ENCODE measurements around the gene LRRC7.
"Not testable (repeated sequence)": the region's sequence is repeated elsewhere in the genome, so short reads cannot be mapped to it uniquely, and the experiment has no call there.

The LRRC7 gene

DNA sequence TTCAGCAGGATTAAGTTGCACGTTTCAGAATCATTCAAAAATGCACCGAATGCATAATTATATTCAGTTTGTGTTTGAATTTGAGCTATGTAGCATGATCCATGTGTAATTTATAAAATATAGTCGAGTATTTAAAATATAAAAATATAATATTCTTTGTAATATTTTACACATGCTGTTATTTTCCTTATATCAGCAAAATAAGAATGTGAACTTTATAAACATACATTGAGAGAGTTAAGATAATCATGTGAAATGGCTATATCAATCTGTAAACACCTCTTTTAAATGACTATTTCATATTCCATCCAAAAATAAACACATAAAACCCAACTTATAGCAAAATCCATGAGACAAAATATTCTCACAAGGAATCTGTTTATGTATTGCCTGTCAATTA lies 303.7 kb downstream of the LRRC7 start:
- Mint-ChIP-seq H3K27ac (no peak overlapping the region), H3K4me1 (ENCODE audit: low read depth) (no peaks in the 10 kb centered on the region), H3K9me3 (peaks cover 6% of the 10 kb centered on the region), H3K27me3 (no peaks in the 10 kb centered on the region), H3K4me3 (no peak overlapping the region), H3K36me3 (ENCODE audit: low read depth) (no peaks in the 10 kb centered on the region)
- no peak for DNase-seq

- Mint-ChIP-seq H3K9me3 (peaks cover 9% of the 10 kb centered on the region), H3K36me3 (ENCODE audit: low read depth) (no peaks in the 10 kb centered on the region), H3K4me1 (ENCODE audit: low read depth) (no peaks in the 10 kb centered on the region), H3K27me3 (no peaks in the 10 kb centered on the region), H3K4me3 (no peak overlapping the region), H3K27ac (no peak overlapping the region)
- DNase-seq: no peak
Observed at GRCh38 chr1:69878338-69878737, 310.6 kb downstream of the LRRC7 start.

DNA sequence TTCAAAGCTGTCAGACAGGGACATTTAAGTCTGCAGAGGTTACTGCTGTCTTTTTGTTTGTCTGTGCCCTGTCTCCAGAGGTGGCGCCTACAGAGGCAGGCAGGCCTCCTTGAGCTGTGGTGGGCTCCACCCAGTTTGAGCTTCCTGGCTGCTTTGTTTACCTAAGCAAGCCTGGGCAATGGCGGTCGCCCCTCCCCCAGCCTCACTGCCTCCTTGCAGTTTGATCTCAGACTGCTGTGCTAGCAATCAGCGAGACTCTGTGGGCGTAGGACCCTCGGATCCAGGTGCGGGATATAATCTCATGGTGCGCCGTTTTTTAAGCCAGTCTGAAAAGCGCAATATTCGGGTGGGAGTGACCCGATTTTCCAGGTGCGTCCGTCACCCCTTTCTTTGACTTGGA lies 320.3 kb downstream of the LRRC7 start:
- not testable (repeated sequence) for H3K27ac Mint-ChIP-seq, H3K27me3 Mint-ChIP-seq

GRCh38 chr1:69888657-69889056 lies 320.9 kb downstream of the LRRC7 start:
- Mint-ChIP-seq H3K4me1 (ENCODE audit: low read depth) (no peaks in the 10 kb centered on the region), H3K36me3 (ENCODE audit: low read depth) (no peaks in the 10 kb centered on the region), H3K27ac (no peak overlapping the region), H3K9me3 (peaks cover 10% of the 10 kb centered on the region), H3K27me3 (no peaks in the 10 kb centered on the region), H3K4me3 (no peak overlapping the region)
- DNase-seq: no peak

More for the DNA sequence above, 320.3 kb downstream of the LRRC7 start:
- H3K4me3 Mint-ChIP-seq; H3K36me3 Mint-ChIP-seq (ENCODE audit: low read depth); H3K4me1 Mint-ChIP-seq (ENCODE audit: low read depth); DNase-seq: not testable (repeated sequence)
- H3K9me3 Mint-ChIP-seq: peaks cover 10% of the 10 kb centered on the region

- Mint-ChIP-seq H3K27ac (no peak overlapping the region), H3K4me3 (no peak overlapping the region), H3K36me3 (ENCODE audit: low read depth) (no peaks in the 10 kb centered on the region), H3K4me1 (ENCODE audit: low read depth) (no peaks in the 10 kb centered on the region), H3K9me3 (peaks cover 7% of the 10 kb centered on the region), H3K27me3 (no peaks in the 10 kb centered on the region)
- no peak for DNase-seq
Observed at GRCh38 chr1:69898403-69898947, 330.8 kb downstream of the LRRC7 start.

DNA sequence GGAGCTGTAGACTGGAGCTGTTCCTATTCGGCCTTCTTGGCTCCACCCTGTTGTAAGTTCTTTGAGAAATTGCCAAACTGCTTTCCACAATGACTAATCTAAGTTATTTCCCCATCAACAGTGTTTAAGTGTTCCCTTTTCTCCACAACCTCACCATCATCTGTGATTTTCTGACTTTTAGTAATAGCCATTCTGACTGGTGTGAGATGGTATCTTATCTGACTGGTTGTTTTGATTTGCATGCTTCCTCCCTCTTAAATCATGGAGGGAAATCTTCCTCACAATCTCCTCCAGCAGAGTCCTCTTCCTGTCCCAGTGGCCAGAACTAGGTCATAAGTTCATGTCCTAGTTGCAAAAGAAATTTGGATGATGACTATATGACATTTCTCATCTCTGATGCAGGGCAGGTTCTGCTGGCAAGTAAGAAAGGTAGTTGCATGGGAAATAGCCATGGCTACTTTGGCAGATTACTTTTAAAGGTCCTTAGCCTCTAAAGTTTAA lies 343.6 kb downstream of the LRRC7 start:
- Mint-ChIP-seq H3K36me3 (ENCODE audit: low read depth) (no peaks in the 10 kb centered on the region), H3K27me3 (no peaks in the 10 kb centered on the region), H3K4me1 (ENCODE audit: low read depth) (no peaks in the 10 kb centered on the region), H3K4me3 (no peak overlapping the region), H3K27ac (no peak overlapping the region), H3K9me3 (no peaks in the 10 kb centered on the region)
- no peak for DNase-seq

DNA sequence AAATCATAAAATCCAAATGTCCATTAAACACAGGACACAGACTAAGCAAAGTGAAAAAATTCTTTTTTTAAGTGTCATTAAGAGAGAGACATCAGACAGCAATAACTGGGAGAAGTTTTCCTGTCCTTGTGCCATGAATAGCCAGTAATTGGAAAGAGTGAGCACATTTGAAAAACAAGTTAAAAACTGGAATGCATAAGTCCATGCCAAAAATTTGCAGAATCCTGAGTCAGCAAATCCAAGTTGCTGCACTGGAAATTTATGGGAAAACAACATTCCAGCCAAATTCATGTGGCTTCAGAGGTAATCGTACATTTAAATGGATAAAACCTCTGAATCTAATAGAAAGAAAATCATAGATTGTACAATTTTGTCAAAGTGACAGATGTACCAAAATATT lies 346.3 kb downstream of the LRRC7 start:
- Mint-ChIP-seq H3K27me3 (no peaks in the 10 kb centered on the region), H3K9me3 (no peaks in the 10 kb centered on the region), H3K36me3 (ENCODE audit: low read depth) (no peaks in the 10 kb centered on the region), H3K27ac (no peak overlapping the region), H3K4me3 (no peak overlapping the region), H3K4me1 (ENCODE audit: low read depth) (no peaks in the 10 kb centered on the region)
- no peak for DNase-seq

GRCh38 chr1:69914976-69915765 lies 347.4 kb downstream of the LRRC7 start:
- Mint-ChIP-seq H3K27me3 (no peaks in the 10 kb centered on the region), H3K4me1 (ENCODE audit: low read depth) (no peaks in the 10 kb centered on the region), H3K27ac (no peak overlapping the region), H3K36me3 (ENCODE audit: low read depth) (no peaks in the 10 kb centered on the region), H3K4me3 (no peak overlapping the region), H3K9me3 (no peaks in the 10 kb centered on the region)
- no peak for DNase-seq

DNA sequence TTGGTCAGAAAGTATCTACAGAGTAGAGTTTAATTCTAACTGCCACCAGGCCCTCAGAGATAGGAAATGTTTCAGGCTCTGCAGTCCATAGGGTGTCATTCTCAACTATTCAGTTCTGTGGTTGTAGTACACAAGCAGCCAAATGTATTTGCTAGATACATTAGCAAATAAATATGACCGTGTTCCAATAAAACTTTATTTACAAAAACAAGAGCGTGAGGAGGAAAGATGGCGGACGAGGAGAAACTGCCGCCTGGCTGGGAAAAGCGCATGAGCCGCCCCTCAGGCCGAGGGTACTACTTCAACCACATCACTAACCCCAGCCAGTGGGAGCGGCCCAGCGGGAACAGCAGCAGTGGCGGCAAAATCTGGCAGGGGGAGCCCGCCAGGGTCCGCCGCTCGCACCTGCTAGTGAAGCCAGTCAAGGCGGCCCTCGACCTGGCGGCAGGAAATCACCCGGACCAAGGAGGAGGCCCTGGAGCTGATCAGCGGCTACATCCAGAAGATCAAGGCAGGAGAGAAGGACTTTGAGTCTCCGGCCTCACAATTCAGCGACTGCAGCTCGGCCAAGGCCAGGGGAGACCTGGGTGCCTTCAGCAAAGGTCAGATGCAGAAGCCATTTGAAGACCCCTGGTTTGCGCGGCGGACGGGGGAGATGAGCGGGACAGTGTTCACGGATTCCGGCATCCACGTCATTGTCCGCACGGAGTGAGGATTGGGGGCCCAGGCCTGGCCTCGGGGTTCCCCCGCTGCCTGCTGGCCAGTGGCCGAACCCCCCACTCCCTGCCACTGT lies 351.6 kb downstream of the LRRC7 start:
- Mint-ChIP-seq H3K36me3 (ENCODE audit: low read depth) (no peaks in the 10 kb centered on the region), H3K27me3 (no peaks in the 10 kb centered on the region), H3K4me1 (ENCODE audit: low read depth) (no peaks in the 10 kb centered on the region), H3K4me3 (no peak overlapping the region), H3K27ac (no peak overlapping the region), H3K9me3 (peaks cover 2% of the 10 kb centered on the region)
- no peak for DNase-seq

DNA sequence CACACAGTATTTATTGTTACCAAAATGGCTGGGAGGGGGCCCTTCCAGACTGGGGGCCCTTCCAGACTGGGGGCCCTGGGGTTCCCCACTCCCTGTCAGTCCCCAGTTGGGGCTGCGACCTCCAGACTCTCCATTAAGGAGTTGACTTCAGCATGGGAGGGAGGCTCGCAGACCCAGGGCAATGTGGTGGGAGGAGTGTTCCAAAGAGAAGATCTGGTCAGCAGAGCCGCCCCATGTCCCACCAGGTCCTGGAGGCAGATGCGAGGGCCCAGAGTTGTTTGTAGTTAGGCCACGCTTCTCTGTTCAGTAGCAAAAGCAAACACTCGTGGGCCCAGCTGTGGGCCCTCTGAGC lies 352.2 kb downstream of the LRRC7 start:
- Mint-ChIP-seq H3K4me1 (ENCODE audit: low read depth) (no peaks in the 10 kb centered on the region), H3K36me3 (ENCODE audit: low read depth) (no peaks in the 10 kb centered on the region), H3K9me3 (peaks cover 2% of the 10 kb centered on the region), H3K27me3 (no peaks in the 10 kb centered on the region), H3K4me3 (no peak overlapping the region), H3K27ac (no peak overlapping the region)
- DNase-seq: no peak

- no peak for DNase-seq
- no peak overlapping the region for H3K4me3 Mint-ChIP-seq
- no peak overlapping the region for H3K27ac Mint-ChIP-seq
- H3K9me3 Mint-ChIP-seq: peaks cover 2% of the 10 kb centered on the region
- H3K36me3 Mint-ChIP-seq (ENCODE audit: low read depth): no peaks in the 10 kb centered on the region
- H3K27me3 Mint-ChIP-seq: no peaks in the 10 kb centered on the region
- H3K4me1 Mint-ChIP-seq (ENCODE audit: low read depth): no peaks in the 10 kb centered on the region
Observed at GRCh38 chr1:69920426-69920825, 352.7 kb downstream of the LRRC7 start.

GRCh38 chr1:69921486-69921885 lies 353.8 kb downstream of the LRRC7 start:
- Mint-ChIP-seq H3K36me3 (ENCODE audit: low read depth) (no peaks in the 10 kb centered on the region), H3K27ac (no peak overlapping the region), H3K27me3 (no peaks in the 10 kb centered on the region), H3K4me3 (no peak overlapping the region), H3K9me3 (peaks cover 2% of the 10 kb centered on the region), H3K4me1 (ENCODE audit: low read depth) (no peaks in the 10 kb centered on the region)
- DNase-seq: no peak

GRCh38 chr1:69928234-69928633 lies 360.5 kb downstream of the LRRC7 start:
- DNase-seq; H3K9me3 Mint-ChIP-seq; H3K4me3 Mint-ChIP-seq; H3K27ac Mint-ChIP-seq; H3K4me1 Mint-ChIP-seq (ENCODE audit: low read depth); H3K27me3 Mint-ChIP-seq; H3K36me3 Mint-ChIP-seq (ENCODE audit: low read depth): not testable (repeated sequence)

DNA sequence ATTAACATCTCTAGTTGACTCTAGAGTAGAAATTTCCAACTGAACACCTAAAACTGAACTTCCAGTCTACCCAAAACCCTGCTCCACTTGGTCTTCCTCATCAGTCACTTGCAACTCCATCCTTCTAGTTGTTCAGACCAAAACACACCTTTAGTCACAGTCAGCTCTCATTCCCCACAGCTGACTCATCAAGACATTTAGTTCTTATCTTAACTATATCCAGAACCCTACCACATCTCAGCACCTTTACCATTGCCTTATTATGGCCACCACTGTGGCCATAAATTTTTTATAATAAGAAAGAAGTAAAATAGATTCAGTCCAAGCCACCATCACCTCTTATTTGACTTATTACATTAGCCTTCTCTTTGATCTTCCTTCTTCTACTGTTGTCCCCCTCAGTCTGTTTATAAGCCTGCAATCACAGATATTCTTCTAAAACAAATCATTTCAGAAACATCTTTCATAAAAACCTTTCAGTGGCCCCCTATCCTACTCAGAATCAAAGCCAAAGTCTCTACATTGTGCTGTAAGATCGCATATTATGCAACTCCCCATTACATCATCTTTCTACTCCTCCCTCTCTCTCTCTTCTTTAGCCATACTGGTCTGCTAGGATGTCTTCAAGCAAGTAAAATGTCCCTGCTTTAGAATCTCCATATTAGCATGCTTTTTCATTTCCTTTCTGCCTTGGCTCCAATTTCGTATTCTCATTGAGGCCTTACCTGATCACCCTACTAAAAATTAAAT lies 361.8 kb downstream of the LRRC7 start:
- DNase-seq: no peak
- Mint-ChIP-seq H3K36me3 (ENCODE audit: low read depth) (no peaks in the 10 kb centered on the region), H3K9me3 (no peaks in the 10 kb centered on the region), H3K27me3 (no peaks in the 10 kb centered on the region), H3K27ac (no peak overlapping the region), H3K4me1 (ENCODE audit: low read depth) (no peaks in the 10 kb centered on the region), H3K4me3 (no peak overlapping the region)

All from activated T-cell treated with anti-CD3 and anti-CD28 coated beads, Interleukin-2, amount 50 U/mL, for 24 hours (primary cell).